KG1 (cell line): ENCODE measurements around the gene NEURL4.

Source experiments
- DNase-seq: peaks from one replicate; lab custom pipeline; 2025; lab: John Stamatoyannopoulos, UW

The NEURL4 gene

DNA sequence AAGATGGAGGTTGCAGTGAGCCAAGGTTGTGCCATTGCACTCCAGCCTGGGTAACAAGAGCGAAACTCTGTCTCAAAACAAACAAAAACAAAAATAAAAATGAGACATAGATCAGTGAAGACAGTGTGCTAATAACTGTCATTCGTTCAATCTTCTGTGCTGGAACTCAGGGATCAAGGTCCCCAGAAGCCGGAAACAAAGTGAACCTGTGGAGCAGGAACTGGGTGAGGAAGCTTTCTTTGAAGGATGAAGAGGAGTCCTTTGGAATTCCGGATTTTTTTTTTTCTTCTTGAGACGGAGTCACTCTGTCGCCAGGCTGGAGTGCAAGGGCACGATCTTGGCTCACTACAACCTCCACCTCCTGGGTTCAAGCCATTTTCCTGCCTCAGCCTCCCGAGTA is 49.7 kb downstream of the NEURL4 start:
- no peak for DNase-seq

DNA sequence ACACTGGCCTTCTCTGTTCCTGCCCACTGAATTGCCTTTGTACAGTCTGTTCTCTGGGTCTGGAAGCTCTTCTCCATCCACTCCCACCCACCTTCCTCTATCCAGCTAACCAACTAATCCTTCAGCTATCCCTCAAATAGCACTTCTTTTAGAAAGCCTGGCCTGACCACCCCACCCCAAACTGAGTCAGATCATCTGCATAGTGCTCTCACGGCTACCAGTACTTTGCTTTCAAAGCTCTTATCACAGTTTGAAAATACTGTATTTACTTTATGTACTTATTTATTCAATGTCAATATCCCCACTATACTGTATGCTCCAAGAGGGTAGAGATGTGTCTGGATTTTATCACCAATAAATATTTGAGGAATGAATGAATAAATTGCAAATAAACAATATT is 62.4 kb downstream of the NEURL4 start:
- DNase-seq = no peak
